BLaER1 treated with 17β-estradiol and CSF1 and Interleukin-3, amounts not matched to agents 10 nM and 100 nM (cell line): Measurements from ENCODE around the gene KIFBP.
"Not testable (repeated sequence)": the region's sequence is repeated elsewhere in the genome, so short reads cannot be mapped to it uniquely, and the experiment has no call there.

Experiments used
- H3K27ac ChIP-seq, 11 experiments: shearing (Covaris generic); formaldehyde crosslinking; 2 replicates each; pipeline ENCODE4 v1.8.1; 2022
- H3K27me3 ChIP-seq, 11 experiments: shearing (Covaris generic); formaldehyde crosslinking; 2 replicates each; pipeline ENCODE4 v1.8.1; 2022
- H3K36me3 ChIP-seq, 11 experiments: shearing (Covaris generic); formaldehyde crosslinking; 2 replicates each; pipeline ENCODE4 v1.8.1; 2022
- H3K4me1 ChIP-seq, 10 experiments: shearing (Covaris generic); formaldehyde crosslinking; 2 replicates each; pipeline ENCODE4 v1.8.1; 2022
- H3K4me2 ChIP-seq, 11 experiments: shearing (Covaris generic); formaldehyde crosslinking; 2 replicates each; pipeline ENCODE4 v1.8.1; 2022
- H3K4me3 ChIP-seq, 10 experiments: shearing (Covaris generic); formaldehyde crosslinking; 2 replicates each; pipeline ENCODE4 v1.8.1; 2022
- H3K9ac ChIP-seq, 11 experiments: shearing (Covaris generic); formaldehyde crosslinking; 2 replicates each; pipeline ENCODE4 v1.8.1; 2022
- H3K9me3 ChIP-seq, 11 experiments: shearing (Covaris generic); formaldehyde crosslinking; replicated peaks in 1 of 11; 2 replicates each; pipeline ENCODE4 v1.8.1; 2022
- H4K20me1 ChIP-seq, 11 experiments: shearing (Covaris generic); formaldehyde crosslinking; 2 replicates each; pipeline ENCODE4 v1.8.1; 2022
- Cebpa-rat ChIP-seq, 11 experiments: shearing (Covaris generic); IDR thresholded peaks; 2 replicates each; pipeline ENCODE4 v1.8.1; 2022

KIFBP gene

DNA sequence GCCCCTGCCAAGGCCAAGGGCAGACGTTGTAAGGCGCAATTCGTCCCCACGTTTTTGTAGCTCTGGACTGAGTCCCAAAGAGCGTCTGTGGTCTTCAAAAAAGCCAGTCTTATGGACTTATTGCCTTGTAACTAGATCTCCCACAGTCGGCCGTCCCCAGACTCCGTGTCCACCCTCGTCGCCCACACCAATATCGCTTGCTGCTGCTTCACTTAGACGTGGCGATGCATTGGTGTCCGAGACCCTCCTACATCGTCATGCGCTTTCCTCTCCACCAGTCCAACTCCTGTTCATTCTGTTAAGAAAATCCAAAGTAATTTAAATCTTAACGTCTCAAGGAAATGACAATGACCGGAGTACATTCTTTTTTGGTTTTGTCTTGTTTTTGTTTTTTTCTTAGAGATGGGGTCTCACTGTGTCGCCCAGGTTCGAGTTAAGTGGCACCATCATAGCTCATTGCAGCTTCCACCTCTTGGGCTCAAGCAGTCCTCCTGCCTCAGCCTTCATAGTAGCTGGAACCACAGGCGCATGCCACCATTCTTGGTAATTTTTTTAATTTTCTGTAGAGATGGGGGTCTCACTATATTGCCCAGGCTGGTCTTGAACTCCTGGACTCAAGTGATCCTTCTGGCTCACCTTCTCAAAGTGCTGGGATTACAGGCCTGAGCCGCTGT is 851 bp downstream of the KIFBP start:
- peak overlapping the region; percentile 81 to 97 (median 93) for H3K4me2 ChIP-seq
- H3K27me3 ChIP-seq, result no peaks in the 10 kb centered on the region
- H4K20me1 ChIP-seq, result peaks cover 11 to 50% (median 33%) of the 10 kb centered on the region in 11 experiments; a peak in 20 of 22 replicates
- TF ChIP-seq Cebpa-rat (IDR thresholded peaks at IDR 0.05), result no peak
- peak overlapping the region; percentile 58 to 82 (median 78); a peak in 21 of 22 replicates for H3K27ac ChIP-seq
- peaks cover 17 to 30% (median 24%) of the 10 kb centered on the region in 11 experiments for H3K36me3 ChIP-seq
- peak overlapping the region; percentile 80 to 92 (median 86) for H3K9ac ChIP-seq
- H3K4me1 ChIP-seq, result peaks cover 19 to 50% (median 24%) of the 10 kb centered on the region in 10 experiments
- no peaks in the 10 kb centered on the region for H3K9me3 ChIP-seq
- H3K4me3 ChIP-seq, result peak overlapping the region; percentile 75 to 93 (median 88)

- peak overlapping the region in 2 of 11 experiments; percentile 17 to 94; a peak in 3 of 22 replicates for H3K4me2 ChIP-seq
- no peak overlapping the region for H3K4me3 ChIP-seq
- peaks cover 18 to 59% (median 22%) of the 10 kb centered on the region in 10 experiments for H3K4me1 ChIP-seq
- no peaks in the 10 kb centered on the region for H3K27me3 ChIP-seq
- H3K36me3 ChIP-seq, result peaks cover 0 to 11% (median 0%) of the 10 kb centered on the region in 11 experiments; a peak in 5 of 22 replicates
- H3K27ac ChIP-seq, result no peak overlapping the region
- H3K9me3 ChIP-seq, result no peaks in the 10 kb centered on the region
- H3K9ac ChIP-seq, result peak overlapping the region in 3 of 11 experiments; percentile 3 to 32 (median 16); a peak in 3 of 22 replicates
- no peak for TF ChIP-seq Cebpa-rat (IDR thresholded peaks at IDR 0.05)
- peaks cover 0 to 31% (median 8%) of the 10 kb centered on the region in 11 experiments; a peak in 14 of 22 replicates for H4K20me1 ChIP-seq
Observed at GRCh38 chr10:68992636-68993440, 4.2 kb downstream of the KIFBP start.

- peak overlapping the region in 2 of 11 experiments; percentile 3 to 15; a peak in 3 of 22 replicates for H3K4me2 ChIP-seq
- H3K27me3 ChIP-seq, result no peaks in the 10 kb centered on the region
- H3K9ac ChIP-seq, result no peak overlapping the region
- H3K27ac ChIP-seq, result no peak overlapping the region
- H3K36me3 ChIP-seq, result peaks cover 14 to 40% (median 33%) of the 10 kb centered on the region in 11 experiments; a peak in 21 of 22 replicates
- H3K4me3 ChIP-seq, result no peak overlapping the region
- peaks cover 0 to 26% (median 0%) of the 10 kb centered on the region in 10 experiments; a peak in 7 of 20 replicates for H3K4me1 ChIP-seq
- H4K20me1 ChIP-seq, result peaks cover 0 to 32% (median 5%) of the 10 kb centered on the region in 11 experiments; a peak in 8 of 22 replicates
- no peak for TF ChIP-seq Cebpa-rat (IDR thresholded peaks at IDR 0.05)
- H3K9me3 ChIP-seq, result no peaks in the 10 kb centered on the region
Observed at GRCh38 chr10:68997211-68997610, 8.6 kb downstream of the KIFBP start.

DNA sequence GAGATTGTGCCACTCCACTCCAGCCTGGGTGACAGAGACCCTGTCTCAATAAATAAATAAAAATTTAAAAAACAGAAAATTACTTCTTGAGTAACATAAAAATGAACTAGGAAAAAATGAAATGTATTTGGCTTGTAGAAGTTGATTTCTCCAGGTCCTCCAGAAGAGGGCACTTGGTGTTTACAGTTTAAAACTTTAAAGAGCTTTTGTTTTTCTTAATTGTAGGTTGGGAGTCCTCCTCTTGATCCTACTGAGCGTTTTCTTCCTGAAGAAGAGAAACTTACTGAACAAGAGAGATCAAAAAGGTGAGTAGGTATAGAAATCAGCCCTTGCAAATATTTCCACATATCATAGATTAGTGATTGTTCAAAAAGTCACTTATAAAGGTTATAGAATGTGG is 16.2 kb downstream of the KIFBP start:
- Histone ChIP-seq H3K4me2 (peak overlapping the region in 3 of 11 experiments; percentile 19 to 58 (median 40); a peak in 4 of 22 replicates), H3K9me3 (no peaks in the 10 kb centered on the region), H3K9ac (peak overlapping the region in 4 of 11 experiments; percentile 7 to 30 (median 14); a peak in 1 of 22 replicates), H3K27ac (peak overlapping the region in 4 of 11 experiments; percentile 20 to 43 (median 34); a peak in 7 of 22 replicates), H3K4me1 (peaks cover 0 to 45% (median 3%) of the 10 kb centered on the region in 10 experiments; a peak in 8 of 20 replicates), H4K20me1 (no peaks in the 10 kb centered on the region; a peak in 3 of 22 replicates), H3K27me3 (no peaks in the 10 kb centered on the region), H3K4me3 (no peak overlapping the region), H3K36me3 (peaks cover 33 to 77% (median 56%) of the 10 kb centered on the region in 11 experiments; a peak in 21 of 22 replicates)
- no peak for TF ChIP-seq Cebpa-rat (IDR thresholded peaks at IDR 0.05)

- Histone ChIP-seq H3K27ac (peak overlapping the region in 4 of 11 experiments; percentile 3 to 43 (median 21); a peak in 8 of 22 replicates), H3K4me1 (peaks cover 0 to 54% (median 3%) of the 10 kb centered on the region in 10 experiments; a peak in 8 of 20 replicates), H3K4me3 (no peak overlapping the region), H3K36me3 (peaks cover 29 to 70% (median 51%) of the 10 kb centered on the region in 11 experiments; a peak in 21 of 22 replicates), H4K20me1 (no peaks in the 10 kb centered on the region; a peak in 2 of 22 replicates), H3K9me3 (no peaks in the 10 kb centered on the region), H3K27me3 (no peaks in the 10 kb centered on the region), H3K4me2 (peak overlapping the region in 1 of 11 experiments; percentile 58; a peak in 3 of 22 replicates), H3K9ac (peak overlapping the region in 5 of 11 experiments; percentile 7 to 32 (median 21); a peak in 2 of 22 replicates)
- no peak for TF ChIP-seq Cebpa-rat (IDR thresholded peaks at IDR 0.05)
Observed at GRCh38 chr10:69005704-69006485, 17.3 kb downstream of the KIFBP start.

GRCh38 chr10:69007260-69007659 is 18.7 kb downstream of the KIFBP start:
- H3K36me3 ChIP-seq, result peaks cover 30 to 70% (median 53%) of the 10 kb centered on the region in 11 experiments
- no peak overlapping the region for H3K9ac ChIP-seq
- no peaks in the 10 kb centered on the region for H3K9me3 ChIP-seq
- H3K27me3 ChIP-seq, result no peaks in the 10 kb centered on the region
- H4K20me1 ChIP-seq, result no peaks in the 10 kb centered on the region
- H3K27ac ChIP-seq, result 0 out of 22 replicates have a peak overlapping the region, but pooled peaks of 1 of the 11 experiments have one; percentile 4
- peaks cover 0 to 56% (median 3%) of the 10 kb centered on the region in 10 experiments; a peak in 8 of 20 replicates for H3K4me1 ChIP-seq
- TF ChIP-seq Cebpa-rat (IDR thresholded peaks at IDR 0.05), result no peak
- peak overlapping the region in 2 of 11 experiments; percentile 6 to 30; a peak in 1 of 22 replicates for H3K4me2 ChIP-seq
- no peak overlapping the region for H3K4me3 ChIP-seq

- Histone ChIP-seq H3K4me3 (no peak overlapping the region), H3K9ac (no peak overlapping the region), H3K27ac (no peak overlapping the region), H3K4me2 (peak overlapping the region in 1 of 11 experiments; percentile 16; a peak in 2 of 22 replicates), H3K36me3 (peaks cover 43 to 80% (median 62%) of the 10 kb centered on the region in 11 experiments), H3K4me1 (peaks cover 0 to 77% (median 17%) of the 10 kb centered on the region in 10 experiments; a peak in 13 of 20 replicates), H3K27me3 (no peaks in the 10 kb centered on the region), H4K20me1 (no peaks in the 10 kb centered on the region), H3K9me3 (peaks cover 0 to 5% (median 0%) of the 10 kb centered on the region in 11 experiments; a peak in 3 of 22 replicates)
- no peak for TF ChIP-seq Cebpa-rat (IDR thresholded peaks at IDR 0.05)
Observed at GRCh38 chr10:69009360-69009759, 20.8 kb downstream of the KIFBP start.

DNA sequence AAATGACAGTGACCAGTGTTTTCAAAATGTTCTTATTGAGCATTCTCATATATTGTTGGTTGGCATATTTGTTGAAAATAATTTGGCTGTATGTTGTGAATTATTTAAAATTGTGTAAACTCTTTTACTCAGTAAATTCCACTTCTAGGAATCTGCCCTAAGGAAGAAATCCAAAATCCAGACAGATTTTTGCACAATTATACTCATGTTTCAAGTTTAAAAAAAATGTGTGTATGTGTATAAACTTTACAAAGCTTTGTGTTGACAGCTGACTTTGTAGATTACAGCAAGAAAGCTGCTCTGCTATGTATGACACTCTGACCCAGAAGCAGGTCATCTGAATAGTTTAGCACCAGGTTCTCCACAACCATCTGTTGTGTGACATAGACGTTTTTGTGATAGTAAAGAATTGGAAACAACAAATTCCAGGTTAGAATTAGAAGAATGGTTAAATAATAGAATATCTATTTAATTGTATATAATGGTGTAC is 21.6 kb downstream of the KIFBP start:
- no peaks in the 10 kb centered on the region for H4K20me1 ChIP-seq
- H3K27me3 ChIP-seq, result no peaks in the 10 kb centered on the region
- no peak overlapping the region for H3K4me3 ChIP-seq
- peaks cover 46 to 87% (median 64%) of the 10 kb centered on the region in 11 experiments for H3K36me3 ChIP-seq
- H3K27ac ChIP-seq, result no peak overlapping the region
- H3K4me1 ChIP-seq, result peaks cover 0 to 80% (median 15%) of the 10 kb centered on the region in 10 experiments; a peak in 13 of 20 replicates
- H3K9me3 ChIP-seq, result peaks cover 0 to 5% (median 0%) of the 10 kb centered on the region in 11 experiments; a peak in 3 of 22 replicates
- H3K4me2 ChIP-seq, result no peak overlapping the region
- no peak for TF ChIP-seq Cebpa-rat (IDR thresholded peaks at IDR 0.05)
- H3K9ac ChIP-seq, result no peak overlapping the region

DNA sequence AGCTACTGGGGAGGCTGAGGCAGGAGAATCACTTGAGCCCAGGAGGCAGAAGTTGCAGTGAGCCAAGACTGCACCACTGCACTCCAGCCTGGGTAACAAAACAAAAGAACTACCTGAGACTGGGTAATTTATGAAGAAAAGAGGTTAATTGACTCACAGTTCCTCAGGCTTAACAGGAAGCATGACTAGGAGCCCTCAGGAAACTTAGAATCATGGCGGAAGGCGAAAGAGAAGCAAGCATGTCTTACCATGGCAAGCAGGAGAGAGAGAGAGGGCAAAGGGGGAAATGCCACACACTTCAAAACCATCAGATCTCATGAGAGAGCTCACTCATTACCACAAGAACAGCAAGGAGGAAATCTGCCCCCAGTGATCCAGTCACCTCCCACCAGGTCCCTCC is 24.2 kb downstream of the KIFBP start:
- not testable (repeated sequence) for H3K4me3 ChIP-seq, H3K9me3 ChIP-seq, H3K27me3 ChIP-seq, H4K20me1 ChIP-seq, H3K9ac ChIP-seq
- Histone ChIP-seq H3K36me3 (peaks cover 46 to 86% (median 65%) of the 10 kb centered on the region in 11 experiments), H3K27ac (peak overlapping the region in 7 of 11 experiments; percentile 21 to 55 (median 40); a peak in 12 of 22 replicates), H3K4me1 (peaks cover 0 to 56% (median 13%) of the 10 kb centered on the region in 10 experiments; a peak in 13 of 20 replicates), H3K4me2 (peak overlapping the region in 7 of 11 experiments; percentile 18 to 63 (median 39); a peak in 14 of 22 replicates)
